GM12878 (cell line): ENCODE results near the gene FAM227A. TPM values are rescaled to one million over a fixed set of nuclear protein-coding genes. Genes with fewer than 3 reads are reported as not detected.
A peak's percentile ranks its signal among the peaks of the same experiment; 100 is the strongest.

Experiments used
- CEBPB ChIP-seq, 2 experiments: fragments of 150-350 bp in 1 of 2; IDR thresholded peaks; 2 replicates each; pipeline ENCODE4 v1.6.1; 2012 to 2014; ENCODE audit warnings: low read depth in 2 of 2, low read length in 2 of 2, borderline replicate concordance in 1 of 2, inconsistent platforms in 1 of 2
- E2F8 ChIP-seq: fragments of 450-650 bp; IDR thresholded peaks from 2 replicates; pipeline ENCODE4 v1.6.1; 2018; ENCODE audit warnings: mild to moderate bottlenecking, low read depth, moderate library complexity; ENCODE audit not compliant: partially characterized antibody
- EZH2 ChIP-seq: IDR thresholded peaks from 2 replicates; pipeline ENCODE4 v1.6.1; 2012; ENCODE audit warnings: low read depth, mild to moderate bottlenecking, control low read depth, inconsistent platforms, low read length, borderline replicate concordance; ENCODE audit not compliant: control insufficient read depth
- JUNB ChIP-seq: IDR thresholded peaks from 2 replicates; pipeline ENCODE4 v1.6.1; 2016; ENCODE audit warnings: antibody characterized with exemption, mild to moderate bottlenecking
- MEF2A ChIP-seq: IDR thresholded peaks from 2 replicates; pipeline ENCODE4 v1.6.1; 2011; ENCODE audit warnings: low read depth, mild to moderate bottlenecking, low read length, moderate library complexity; ENCODE audit not compliant: insufficient read depth
- MTA3 ChIP-seq: IDR thresholded peaks from 2 replicates; pipeline ENCODE4 v1.6.1; 2012; ENCODE audit warnings: low read length, inconsistent platforms, borderline replicate concordance
- NBN ChIP-seq: fragments of 450-650 bp; IDR thresholded peaks from 2 replicates; pipeline ENCODE4 v1.6.1; 2016
- NR2C2 ChIP-seq: IDR thresholded peaks from 2 replicates; pipeline ENCODE4 v1.6.1; 2011; ENCODE audit warnings: borderline replicate concordance, low read depth; ENCODE audit not compliant: control insufficient read depth, insufficient read length
- NR2F1 ChIP-seq: fragments of 450-650 bp; conservative IDR thresholded peaks from 2 replicates; pipeline ENCODE4 v1.6.1; 2017; ENCODE audit warnings: mild to moderate bottlenecking
- PAX5 ChIP-seq: IDR thresholded peaks from 2 replicates; pipeline ENCODE4 v1.6.1; 2011; ENCODE audit warnings: low read depth, low read length, borderline replicate concordance
- PAX8 ChIP-seq: fragments of 450-650 bp; IDR thresholded peaks from 2 replicates; pipeline ENCODE4 v1.6.1; 2017; ENCODE audit warnings: mild to moderate bottlenecking, moderate library complexity
- POLR2AphosphoS2 ChIP-seq: IDR thresholded peaks from 2 replicates; pipeline ENCODE4 v1.6.1; 2011; ENCODE audit warnings: low read depth, mild to moderate bottlenecking, low read length, improper control_type of control experiment, moderate library complexity
- POLR2AphosphoS5 ChIP-seq: IDR thresholded peaks from 2 replicates; pipeline ENCODE4 v1.6.1; 2011; ENCODE audit warnings: mild to moderate bottlenecking, low read length, inconsistent platforms
- RCOR1 ChIP-seq: conservative IDR thresholded peaks from 2 replicates; pipeline ENCODE4 v1.6.1; 2012; ENCODE audit warnings: low read depth, low read length, improper control_type of control experiment
- TARDBP ChIP-seq: IDR thresholded peaks from 2 replicates; pipeline ENCODE4 v1.6.1; 2016; ENCODE audit warnings: borderline replicate concordance
- USF1 ChIP-seq: IDR thresholded peaks from 2 replicates; pipeline ENCODE4 v1.6.1; 2011; ENCODE audit warnings: borderline replicate concordance, low read depth, mild to moderate bottlenecking, moderate library complexity, mixed read lengths, low read length; ENCODE audit not compliant: insufficient read depth; ENCODE audit errors: extremely low read length
- WRNIP1 ChIP-seq: IDR thresholded peaks from 2 replicates; pipeline ENCODE4 v1.6.1; 2011; ENCODE audit warnings: low read depth, low read length, improper control_type of control experiment, borderline replicate concordance
- ZBED1 ChIP-seq: IDR thresholded peaks from 2 replicates; pipeline ENCODE4 v1.6.1; 2016; ENCODE audit warnings: borderline replicate concordance
- ZNF592 ChIP-seq: fragments of 450-650 bp; IDR thresholded peaks from 2 replicates; pipeline ENCODE4 v1.6.1; 2017; ENCODE audit warnings: mild to moderate bottlenecking, moderate library complexity
- polyA plus RNA-seq, 11 experiments: library from polyadenylated mRNA; depleted of rRNA in 4 of 11; unstranded in 6 of 11; stranded (reverse) in 5 of 11; fragments of >200 nt; fragmentation: Nextera tagmentation in 4 of 11; fragmentation: Illumina TruSeq in 1 of 11; extraction: Ambion mirVana in 4 of 11; extraction: Trizol in 1 of 11; gene quantifications; 1 replicate in 1 of 11; 2 replicates in 10 of 11; pipeline versions ENCODE4 v1.2.1 to v1.2.3, GENCODE V29; 2011 to 2016; ENCODE audit warnings: inconsistent platforms in 2 of 11, missing spikeins in 2 of 11, low read depth in 1 of 11
- total RNA-seq, 4 experiments: library from RNA; depleted of rRNA in 3 of 4; stranded (reverse); fragments of >200 nt in 3 of 4; fragmentation: Illumina TruSeq in 1 of 4; extraction: Trizol in 1 of 4; gene quantifications; 2 replicates each; pipeline versions ENCODE4 v1.2.1 to v1.2.3, GENCODE V29; 2013 to 2021

Gene FAM227A
- total and polyA plus RNA-seq, 10 of the 15 experiments (the other 5 are each of a cell fraction or from before 2014, with no cell fraction given) = 0.02 to 0.59 (median 0.25) TPM

GRCh38 chr22:38656256-38657044, at the start of gene FAM227A, which contains the start of gene CBY1 (continued):
- no peak for TF ChIP-seq POLR2AphosphoS2
- TF ChIP-seq RCOR1 = no peak
- no peak for TF ChIP-seq PAX5
- no peak for TF ChIP-seq E2F8
- TF ChIP-seq NR2C2 = no peak
- no peak for TF ChIP-seq MEF2A
- TF ChIP-seq NBN = peak; percentile 61; the same call in 1 of the 2 replicates
- TF ChIP-seq ZNF592 = no peak
- no peak for TF ChIP-seq PAX8
- TF ChIP-seq ZBED1 = no peak
- no peak for TF ChIP-seq USF1
- peak; percentile 39; the same call in 1 of the 2 replicates for TF ChIP-seq NR2F1
- no peak for TF ChIP-seq JUNB
- TF ChIP-seq EZH2 = no peak
- TF ChIP-seq TARDBP = no peak
- TF ChIP-seq CEBPB (IDR thresholded peaks at IDR 0.05; ENCODE audit: borderline replicate concordance in 1 of 2, low read depth in 2 of 2, low read length in 2 of 2) = no peak
- no peak for TF ChIP-seq WRNIP1
- no peak for TF ChIP-seq MTA3
- TF ChIP-seq POLR2AphosphoS5 = peak; percentile 50; the same call in 1 of the 2 replicates
